Activated T-helper 9 cell treated with anti-CD3 and anti-CD28 coated beads, Interleukin-2, amount 50 U/mL, for 16 hours (primary cell): ENCODE measurements around the gene RXRG.

Source experiments
- DNase-seq: peaks from one replicate; pipeline ENCODE4 v3.0.0-alpha.2; 2020; ENCODE audit warnings: low read depth

The RXRG gene

GRCh38 chr1:165449131-165449530 lies 4.2 kb upstream of the RXRG start:
- DNase-seq = no peak

GRCh38 chr1:165445388-165445787 lies 462 bp upstream of the RXRG start:
- no peak for DNase-seq

DNA sequence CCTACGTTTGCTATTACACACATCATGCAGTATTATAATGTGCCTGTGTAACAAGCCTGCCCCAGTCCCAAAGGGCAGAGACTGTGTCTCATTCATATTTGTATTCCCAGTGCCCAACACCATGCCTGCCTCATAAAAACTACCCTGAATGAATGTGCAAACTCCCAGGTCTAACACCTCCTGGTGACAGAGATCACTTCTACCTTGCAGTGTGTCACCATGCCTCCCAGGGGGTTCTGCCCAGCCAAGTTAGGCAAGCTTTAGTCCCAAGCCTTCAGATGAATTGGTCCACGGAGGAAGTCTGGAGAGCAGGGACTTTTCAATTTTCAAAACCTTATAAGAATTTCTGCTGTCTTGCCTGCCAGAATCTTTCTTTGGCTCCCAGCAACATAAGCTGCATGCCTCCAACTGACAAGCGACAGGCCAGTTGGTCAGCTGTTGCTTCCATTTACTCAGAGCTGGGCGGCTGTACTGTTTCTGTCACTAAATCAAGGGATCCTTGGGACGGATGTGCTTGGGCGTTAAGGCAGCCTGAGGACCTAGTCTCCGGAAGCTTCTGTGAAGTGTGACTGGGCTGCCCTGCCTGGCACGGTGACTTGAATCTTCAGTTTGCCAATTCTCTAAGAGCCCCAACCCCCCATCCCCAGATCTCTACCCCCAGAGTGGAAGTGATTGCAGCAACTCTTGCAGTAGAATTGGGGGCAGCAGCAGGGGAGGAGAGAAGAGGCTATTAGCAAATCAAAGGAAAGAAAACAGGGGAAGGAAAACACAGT lies 1.2 kb downstream of the RXRG start:
- DNase-seq = no peak

GRCh38 chr1:165442653-165443052 lies 2.3 kb downstream of the RXRG start:
- no peak for DNase-seq

GRCh38 chr1:165442053-165442452 lies 2.9 kb downstream of the RXRG start:
- no peak for DNase-seq

DNA sequence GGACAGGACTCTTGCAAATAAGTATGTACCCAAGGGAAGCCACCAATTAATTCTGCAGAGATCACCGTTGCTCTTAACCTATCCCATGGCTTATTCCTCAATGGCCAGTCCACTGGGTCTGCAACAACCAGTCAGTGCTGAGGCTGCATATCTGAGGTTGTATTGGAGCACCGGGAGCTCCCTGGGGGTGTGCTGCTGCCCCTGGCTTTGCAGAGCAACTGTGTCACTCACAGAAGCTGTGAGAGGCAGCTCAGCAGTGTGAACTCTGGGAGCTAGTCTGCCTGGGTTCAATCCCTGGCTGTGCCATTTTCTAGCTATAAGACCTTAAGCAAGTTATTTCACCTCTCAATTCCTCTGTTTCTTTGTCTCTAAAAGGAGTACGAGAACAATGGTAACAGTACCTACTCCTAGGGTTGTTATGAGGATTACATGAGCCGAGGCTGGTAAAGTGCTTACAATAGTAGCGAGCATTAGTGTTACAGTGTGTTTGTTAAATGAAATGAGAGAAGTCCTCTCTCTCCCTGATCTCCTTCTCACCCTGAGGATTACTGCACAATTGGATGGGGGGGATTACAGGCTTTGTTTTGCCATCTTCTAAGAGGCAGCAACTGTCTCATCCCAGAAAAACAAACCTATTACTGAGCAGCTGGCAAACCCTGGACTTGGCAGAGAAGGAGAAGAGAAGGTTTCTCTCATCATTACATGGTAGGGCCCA lies 3.6 kb downstream of the RXRG start:
- no peak for DNase-seq

- no peak for DNase-seq
These were observed 5.6 kb downstream of the RXRG start for GRCh38 chr1:165439330-165439729.

GRCh38 chr1:165436994-165437393 lies 7.9 kb downstream of the RXRG start:
- no peak for DNase-seq

GRCh38 chr1:165435801-165436200 lies 9.1 kb downstream of the RXRG start:
- DNase-seq = no peak

- DNase-seq = no peak
These were observed 10.6 kb downstream of the RXRG start for GRCh38 chr1:165434281-165434680.

DNA sequence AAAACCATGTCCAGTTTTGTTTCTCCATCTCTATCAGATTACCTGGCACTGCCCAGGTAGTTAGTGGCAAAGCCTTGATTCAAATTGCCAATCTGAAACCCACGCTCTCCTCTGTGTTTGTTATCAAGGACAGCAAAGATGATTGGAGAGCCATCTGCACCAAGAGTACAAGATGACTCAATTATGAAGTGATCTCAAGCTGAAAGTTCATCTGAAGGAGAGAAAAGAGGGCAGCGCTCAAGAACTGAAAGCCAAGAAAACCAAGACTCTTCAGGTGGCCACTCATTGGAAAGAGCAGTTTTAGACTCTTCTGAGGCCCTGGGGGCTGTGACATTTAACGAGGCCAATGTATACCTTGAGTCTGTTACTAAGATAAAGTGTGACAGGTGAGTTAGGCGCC lies 13.8 kb downstream of the RXRG start:
- DNase-seq = no peak

DNA sequence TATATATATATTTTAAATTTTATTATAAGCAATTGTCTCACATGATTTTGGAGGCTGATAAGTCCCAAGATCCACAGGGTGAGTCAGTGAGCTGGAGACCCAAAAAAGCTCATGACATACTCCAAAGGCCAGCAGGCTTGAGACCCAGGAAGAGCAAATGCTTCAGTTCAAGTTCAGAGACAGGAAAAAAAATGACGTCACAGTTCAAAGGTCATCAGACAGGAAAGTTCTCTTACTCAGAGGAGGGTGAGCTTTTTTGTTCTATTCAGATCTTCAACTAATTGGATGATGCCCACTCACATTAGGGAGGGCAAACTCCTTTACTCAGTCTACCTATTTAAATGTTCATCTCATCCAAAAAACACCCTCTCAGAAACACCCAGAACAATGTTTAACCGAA lies 18.2 kb downstream of the RXRG start:
- no peak for DNase-seq

GRCh38 chr1:165425621-165426020 lies 19.3 kb downstream of the RXRG start:
- no peak for DNase-seq

DNA sequence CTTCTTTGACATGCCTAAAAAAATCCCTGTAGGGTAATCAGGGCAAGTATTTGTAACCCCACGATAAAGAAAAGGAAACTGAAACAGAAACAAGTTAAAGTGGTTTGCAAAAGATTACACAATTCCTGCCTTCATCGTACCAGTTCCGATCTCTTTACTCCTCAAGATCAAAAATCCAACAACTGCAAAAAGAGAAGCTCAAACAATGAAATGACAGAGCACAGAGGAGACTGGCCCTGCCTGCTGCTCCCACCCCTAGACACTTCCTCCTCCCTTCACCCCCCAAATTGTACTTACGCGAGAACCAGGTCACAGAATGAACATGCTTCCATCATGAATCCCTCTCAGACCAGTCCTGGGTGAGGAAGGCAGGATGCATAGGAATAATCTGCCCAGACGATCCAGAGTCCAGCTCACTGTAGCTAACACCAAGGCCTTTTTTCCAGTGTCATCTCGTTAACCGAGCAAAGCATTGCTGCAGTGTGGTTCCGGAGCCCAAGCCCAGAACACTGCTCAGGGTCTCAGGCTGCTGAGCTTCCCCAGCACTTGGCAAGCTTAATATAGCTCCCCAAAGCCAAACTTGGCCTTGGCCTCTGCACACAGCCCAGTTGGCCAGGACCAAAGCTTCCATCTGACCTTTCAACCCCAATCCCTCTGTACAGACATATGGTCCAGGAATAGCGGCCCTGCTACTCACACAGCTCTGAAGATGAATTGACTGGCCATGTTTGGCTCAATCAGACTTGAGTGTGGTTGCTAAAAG lies 20.3 kb downstream of the RXRG start:
- no peak for DNase-seq

DNA sequence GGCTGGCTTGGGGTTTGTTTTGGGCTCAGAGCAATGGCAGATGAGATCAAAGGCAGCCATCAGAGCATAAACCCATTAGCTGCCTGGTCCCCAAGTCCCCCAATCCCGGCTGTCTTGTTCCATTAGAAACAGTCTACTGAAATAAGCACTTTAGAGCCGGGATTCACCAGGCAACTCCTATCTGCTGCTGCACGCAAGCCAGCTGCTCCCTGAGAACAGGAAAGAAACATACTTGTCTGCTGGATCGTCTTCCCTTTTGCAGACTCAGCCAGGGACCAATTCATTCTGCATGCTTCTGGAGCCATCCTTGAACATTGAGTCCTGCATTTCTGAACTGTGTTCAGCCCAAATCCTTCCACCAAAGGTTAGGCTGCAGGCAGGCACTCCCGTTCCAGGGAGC lies 21.8 kb downstream of the RXRG start:
- no peak for DNase-seq

DNA sequence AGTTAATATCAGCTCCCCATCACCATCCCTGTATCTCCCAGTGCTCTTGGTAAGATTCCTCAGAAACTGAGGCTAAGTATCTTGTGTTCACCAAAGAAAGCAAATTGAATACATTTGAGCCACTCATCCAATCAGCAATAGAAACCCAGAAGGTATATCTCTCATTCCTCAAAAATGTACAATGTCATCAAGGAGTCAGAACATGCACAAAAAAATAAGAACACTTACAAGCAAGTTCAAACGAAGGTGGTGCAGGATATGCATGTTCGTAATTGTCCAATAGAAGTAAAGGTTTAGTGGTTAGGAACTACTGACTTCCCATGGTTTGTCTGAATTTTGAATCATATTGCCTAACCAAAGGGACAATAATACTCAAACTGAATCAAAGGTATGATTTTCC lies 24.3 kb downstream of the RXRG start:
- DNase-seq = no peak

DNA sequence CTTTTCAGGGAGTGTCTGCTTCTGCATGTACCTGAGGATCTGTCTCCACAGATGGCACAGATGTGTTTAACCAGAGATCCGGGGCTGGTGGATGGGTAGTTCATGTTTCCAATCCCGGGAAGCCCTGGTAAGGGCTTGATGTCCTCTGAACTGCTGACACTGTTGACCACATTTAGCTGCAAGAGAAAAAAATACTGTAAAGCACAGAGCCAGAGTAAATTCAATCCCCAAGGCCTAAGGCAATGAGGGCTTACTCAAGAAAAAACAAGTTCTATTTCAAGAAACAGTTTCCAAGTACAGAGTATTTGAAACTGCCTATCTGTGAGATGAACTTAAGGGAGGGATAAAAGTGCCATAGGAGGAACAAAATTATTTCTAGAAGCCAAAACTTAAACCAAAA lies 25.1 kb downstream of the RXRG start:
- no peak for DNase-seq

GRCh38 chr1:165418195-165418594 lies 26.7 kb downstream of the RXRG start:
- DNase-seq = no peak

DNA sequence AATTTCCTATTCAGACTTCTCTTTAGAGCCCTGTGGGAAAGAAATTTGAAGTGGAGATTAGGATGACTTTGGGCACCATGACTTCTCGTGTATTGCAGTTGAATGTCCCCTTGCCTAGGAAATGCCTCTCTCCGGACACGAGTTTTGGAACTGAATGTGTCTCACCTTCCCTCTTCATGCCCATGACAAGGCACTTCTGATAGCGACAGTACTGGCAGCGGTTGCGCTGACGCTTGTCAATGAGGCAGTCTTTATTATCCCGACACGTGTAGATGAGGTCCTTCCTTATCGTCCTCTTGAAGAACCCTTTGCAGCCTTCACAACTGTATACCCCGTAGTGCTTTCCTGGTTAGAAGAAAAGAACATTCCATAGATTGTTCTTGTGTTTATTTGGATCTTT lies 28.1 kb downstream of the RXRG start:
- no peak for DNase-seq

- DNase-seq = no peak
These were observed 29.9 kb downstream of the RXRG start for GRCh38 chr1:165415068-165415467.

- DNase-seq = no peak
These were observed 30.3 kb downstream of the RXRG start for GRCh38 chr1:165414620-165415019.

DNA sequence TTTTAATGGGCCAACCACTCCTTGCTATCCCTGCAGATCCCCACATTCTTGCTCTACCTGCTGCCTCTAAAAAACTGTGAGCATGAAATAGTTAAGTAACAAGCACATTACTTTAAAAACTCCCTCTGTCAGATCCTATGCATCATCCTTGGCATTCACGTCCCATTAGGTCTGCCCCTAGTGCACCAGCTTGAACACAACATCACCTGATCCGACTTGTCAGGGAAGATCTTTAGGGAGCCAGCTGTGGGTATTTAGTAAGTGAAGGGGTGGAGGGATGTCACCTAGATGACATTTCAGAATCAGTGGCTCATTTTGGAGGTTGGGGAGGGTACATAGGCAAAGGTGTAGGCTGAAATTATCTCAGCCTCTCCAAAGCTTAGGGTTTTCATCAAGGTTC lies 33.5 kb downstream of the RXRG start:
- DNase-seq = no peak
